A549 (cell line): ENCODE measurements around the gene ALDH4A1. TPM values are rescaled to one million over a fixed set of nuclear protein-coding genes. Genes with fewer than 3 reads are reported as not detected.

Source experiments
- ATAC-seq, 2 experiments: fragments of 200-7000 bp in 1 of 2; fragments of >200 bp in 1 of 2; cut with Nextera tagmentation in 1 of 2; cut with Tn5 transposase in 1 of 2; 3 replicates each; pipeline versions ENCODE4 v1.8.0 to v1.9.1; 2018 to 2020; ENCODE audit warnings: mild to moderate bottlenecking in 1 of 2, moderate library complexity in 1 of 2
- CTCF ChIA-PET: fragments of 300-600 bp; sonication (Branson Sonifier 250); formaldehyde crosslinking; extraction: SDS; loops from one replicate; lab custom pipeline; 2021; ENCODE audit warnings: antibody characterized with exemption, inconsistent platforms; lab: Yijun Ruan, JAX
- POLR2A ChIA-PET: fragments of 350-600 bp; formaldehyde crosslinking; extraction: SDS; loops from one replicate; lab custom pipeline; 2021; ENCODE audit warnings: antibody characterized with exemption, inconsistent platforms; lab: Yijun Ruan, JAX
- DNase-seq, 2 experiments: peaks; one replicate each; pipeline versions ENCODE4 v3.0.0 to v3.0.0-alpha.2; 2011 to 2016; ENCODE audit warnings: low read depth in 1 of 2, low spot score in 1 of 2
- FAIRE-seq: peaks from 2 replicates; lab custom pipeline; 2011; peaks lifted over from hg19 to GRCh38; lab: Jason Lieb, UNC
- H3K27ac ChIP-seq, 2 experiments: fragments of >200 bp; sonication (Bioruptor Twin); formaldehyde crosslinking; 3 replicates each; pipeline ENCODE4 v1.5.1; 2016 to 2017
- H3K4me1 ChIP-seq: fragments of >200 bp; sonication (Bioruptor Twin); formaldehyde crosslinking; 3 replicates; pipeline ENCODE4 v1.6.1; 2016
- H3K4me2 ChIP-seq: fragments of >200 bp; sonication (Bioruptor Twin); formaldehyde crosslinking; 3 replicates; pipeline ENCODE4 v1.6.1; 2016
- H3K4me3 ChIP-seq: fragments of >200 bp; sonication (Bioruptor Twin); formaldehyde crosslinking; 3 replicates; pipeline ENCODE4 v1.5.1; 2016
- H3K9me3 ChIP-seq: fragments of >200 bp; sonication (Bioruptor Twin); formaldehyde crosslinking; 3 replicates; pipeline ENCODE4 v1.6.1; 2016
- BHLHE40 ChIP-seq: IDR thresholded peaks from 2 replicates; pipeline ENCODE4 v1.6.1; 2012; ENCODE audit warnings: low read depth, low read length, inconsistent platforms
- CBX2 ChIP-seq: fragments of 200-600 bp; sonication (generic); IDR thresholded peaks from 2 replicates; pipeline ENCODE4 v1.6.1; 2016; ENCODE audit warnings: low read depth, mild to moderate bottlenecking, borderline replicate concordance
- CHD2 ChIP-seq: fragments of 150-350 bp; IDR thresholded peaks from 2 replicates; pipeline ENCODE4 v1.6.1; 2014; ENCODE audit warnings: low read length; ENCODE audit not compliant: partially characterized antibody
- CHD4 ChIP-seq: fragments of 200-600 bp; sonication (generic); IDR thresholded peaks from 2 replicates; pipeline ENCODE4 v1.6.1; 2016; ENCODE audit warnings: antibody characterized with exemption, mild to moderate bottlenecking, borderline replicate concordance
- EHF ChIP-seq: fragments of 250-450 bp; sonication (Bioruptor Pico); IDR thresholded peaks from 2 replicates; pipeline ENCODE4 v1.5.0; 2020; ENCODE audit warnings: mild to moderate bottlenecking
- EHMT2 ChIP-seq: fragments of 200-600 bp; sonication (generic); IDR thresholded peaks from 2 replicates; pipeline ENCODE4 v1.6.1; 2016; ENCODE audit warnings: antibody characterized with exemption, low read depth, mild to moderate bottlenecking, moderate library complexity
- EP300 ChIP-seq, 2 experiments: fragments of >200 bp; sonication (Bioruptor Twin); formaldehyde crosslinking; IDR thresholded peaks; 2 replicates in 1 of 2; 3 replicates in 1 of 2; pipeline ENCODE4 v1.6.1; 2016 to 2017
- ESRRA ChIP-seq: fragments of 150-350 bp; IDR thresholded peaks from 2 replicates; pipeline ENCODE4 v1.6.1; 2014; ENCODE audit warnings: mild to moderate bottlenecking, low read length, borderline replicate concordance
- FOSB ChIP-seq: fragments of 250-450 bp; sonication (Bioruptor Pico); IDR thresholded peaks from 2 replicates; pipeline ENCODE4 v1.5.0; 2020; ENCODE audit warnings: mild to moderate bottlenecking, moderate library complexity
- FOSL2 ChIP-seq, 2 experiments: fragments of 450-650 bp in 1 of 2; fragments of >200 bp in 1 of 2; sonication (Bioruptor Twin) in 1 of 2; formaldehyde crosslinking; IDR thresholded peaks; 2 replicates each; pipeline versions ENCODE4 v1.5.0 to v1.6.1; 2016 to 2020; ENCODE audit warnings: mild to moderate bottlenecking in 1 of 2, moderate library complexity in 1 of 2
- GATA3 ChIP-seq: IDR thresholded peaks from 2 replicates; pipeline ENCODE4 v1.6.1; 2012; ENCODE audit warnings: borderline replicate concordance
- HOXB5 ChIP-seq: fragments of 250-450 bp; sonication (Bioruptor Pico); IDR thresholded peaks from 2 replicates; pipeline ENCODE4 v1.5.0; 2020; ENCODE audit warnings: mild to moderate bottlenecking, moderate library complexity
- JUNB ChIP-seq: fragments of >200 bp; sonication (Bioruptor Twin); formaldehyde crosslinking; IDR thresholded peaks from 2 replicates; pipeline ENCODE4 v1.6.1; 2016
- KDM1A ChIP-seq: fragments of 200-600 bp; sonication (generic); IDR thresholded peaks from 2 replicates; pipeline ENCODE4 v1.6.1; 2016; ENCODE audit warnings: low read depth, mild to moderate bottlenecking
- MAZ ChIP-seq: fragments of 150-350 bp; IDR thresholded peaks from 2 replicates; pipeline ENCODE4 v1.6.1; 2014; ENCODE audit warnings: antibody characterized with exemption, low read depth, low read length, borderline replicate concordance
- MYC ChIP-seq: IDR thresholded peaks from 2 replicates; pipeline ENCODE4 v1.6.1; 2012; ENCODE audit warnings: mild to moderate bottlenecking, inconsistent platforms, low read length, improper control_type of control experiment, borderline replicate concordance
- NPAS2 ChIP-seq: fragments of 250-450 bp; sonication (Bioruptor Pico); IDR thresholded peaks from 2 replicates; pipeline ENCODE4 v1.8.0; 2022; ENCODE audit warnings: mild to moderate bottlenecking, moderate library complexity, borderline replicate concordance
- NR3C1 ChIP-seq: fragments of >200 bp; sonication (Bioruptor Twin); formaldehyde crosslinking; IDR thresholded peaks from 3 replicates; pipeline ENCODE4 v1.6.1; 2017
- PHF8 ChIP-seq: fragments of 200-600 bp; sonication (generic); IDR thresholded peaks from 2 replicates; pipeline ENCODE4 v1.6.1; 2016; ENCODE audit warnings: low read depth, mild to moderate bottlenecking, antibody characterized with exemption, moderate library complexity, borderline replicate concordance
- POLR2A ChIP-seq: IDR thresholded peaks from 2 replicates; pipeline ENCODE4 v1.6.1; 2012; ENCODE audit warnings: mild to moderate bottlenecking, low read length
- POLR2AphosphoS2 ChIP-seq: conservative IDR thresholded peaks from 2 replicates; pipeline ENCODE4 v1.6.1; 2012; ENCODE audit warnings: low read length, improper control_type of control experiment, inconsistent platforms
- RAD21 ChIP-seq, 2 experiments: fragments of >200 bp in 1 of 2; sonication (Bioruptor Twin) in 1 of 2; formaldehyde crosslinking in 1 of 2; IDR thresholded peaks in 1 of 2; conservative IDR thresholded peaks in 1 of 2; 2 replicates in 1 of 2; 3 replicates in 1 of 2; pipeline ENCODE4 v1.6.1; 2012 to 2018; ENCODE audit warnings: inconsistent platforms in 1 of 2
- RCOR1 ChIP-seq: fragments of 150-350 bp; IDR thresholded peaks from 2 replicates; pipeline ENCODE4 v1.6.1; 2014; ENCODE audit warnings: antibody characterized with exemption, low read length, low read depth
- RFX5 ChIP-seq: fragments of 450-650 bp; IDR thresholded peaks from 2 replicates; pipeline ENCODE4 v1.7.1; 2014; ENCODE audit warnings: antibody characterized with exemption, mild to moderate bottlenecking, moderate library complexity
- RNF2 ChIP-seq: fragments of 200-600 bp; sonication (generic); IDR thresholded peaks from 2 replicates; pipeline ENCODE4 v1.6.1; 2016; ENCODE audit warnings: low read depth, mild to moderate bottlenecking, antibody characterized with exemption, moderate library complexity, borderline replicate concordance
- WGBS: methylation state at CpG from one replicate; pipeline ENCODE4 v1.1.6; 2017; ENCODE audit errors: missing lambda C conversion rate; 5-methylcytosine and 5-hydroxymethylcytosine counted together
- polyA plus RNA-seq, 4 experiments: library from polyadenylated mRNA; depleted of rRNA in 3 of 4; stranded (reverse); fragments of >200 nt; fragmentation: RNase III in 1 of 4; extraction: RNeasy Plus Mini Kit Qiagen cat#74134 plus additional on column Dnase treatment in 1 of 4; gene quantifications; 2 replicates in 3 of 4; 3 replicates in 1 of 4; pipeline ENCODE4 v1.2.3, GENCODE V29; 2011 to 2017
- TF ChIP-seq, protein P1 (sequence below): fragments of 250-450 bp; sonication (Bioruptor Pico); IDR thresholded peaks from 2 replicates; pipeline ENCODE4 v1.5.0; 2020; ENCODE audit warnings: low read depth, mild to moderate bottlenecking, moderate library complexity
- TF ChIP-seq, protein P2 (sequence below): fragments of >200 bp; sonication (Bioruptor Twin); formaldehyde crosslinking; IDR thresholded peaks from 3 replicates; pipeline ENCODE4 v1.6.1; 2016

Gene ALDH4A1
- polyA plus RNA-seq, 2 of the 4 experiments (the other 2 are of a cell fraction): 9.4 to 15.4 TPM

DNA sequence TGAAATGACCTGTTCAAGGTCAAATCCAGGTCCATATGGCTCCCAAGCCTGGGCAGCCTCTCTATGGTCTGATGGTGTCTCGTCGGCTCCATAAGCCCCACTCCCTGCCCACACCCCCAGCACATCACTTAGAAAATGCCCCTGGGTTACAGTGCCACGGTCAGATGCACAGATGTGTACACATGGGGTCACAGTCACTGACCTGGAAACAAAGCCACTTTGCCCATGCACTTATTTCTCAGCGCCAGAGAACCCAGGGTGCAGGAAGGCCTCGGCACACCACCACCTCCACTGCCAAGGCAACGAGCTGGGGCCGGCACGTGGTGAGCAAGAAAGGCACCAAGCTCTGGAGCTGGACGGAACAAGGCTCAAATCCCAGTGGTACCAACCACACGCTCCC, 29.4 kb upstream of the ALDH4A1 start:
- no peak for ATAC-seq
- H3K4me2 ChIP-seq: no peak overlapping the region
- TF ChIP-seq RFX5 (no peak), KDM1A (no peak), NR3C1 (no peak)
- 0 out of 6 replicates have a peak overlapping the region, but pooled peaks of 1 of the 2 experiments have one; percentile 57 for H3K27ac ChIP-seq
- POLR2A ChIA-PET: no interaction called here
- H3K4me3 ChIP-seq: no peak overlapping the region
- 77% methylated on average over 9 of the region's 10 CpGs for whole genome bisulfite sequencing
- H3K4me1 ChIP-seq: peaks cover 65% of the 10 kb centered on the region
- DNase-seq: no peak
- CTCF ChIA-PET: interaction anchor here (0.6 to 1.0 kb wide), 2 partner anchors 24 to 86 kb away, joined by 3 read pairs; no protein-coding TSS in a partner anchor
- no peak for FAIRE-seq
- H3K9me3 ChIP-seq: no peaks in the 10 kb centered on the region

DNA sequence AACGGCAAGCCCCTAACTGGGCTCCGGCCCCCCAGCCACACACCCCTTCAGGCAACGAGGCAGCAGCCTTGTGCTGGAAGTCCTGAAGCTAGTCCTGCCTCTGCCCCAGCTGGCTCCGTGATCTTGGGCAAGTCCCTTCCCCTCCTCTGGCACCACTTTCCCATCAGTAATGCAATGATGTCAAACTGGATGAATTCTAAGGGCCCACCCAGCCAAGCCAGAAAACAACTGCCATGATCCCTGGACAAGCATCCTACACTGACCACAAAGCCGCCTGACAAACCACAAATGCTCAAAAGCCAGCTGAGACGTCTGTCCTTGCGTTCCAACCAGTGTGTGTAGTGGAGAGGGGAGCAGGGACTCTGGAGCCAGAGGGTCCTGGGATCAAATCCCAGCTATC, 27.3 kb upstream of the ALDH4A1 start:
- FAIRE-seq (no peak), ATAC-seq (no peak), DNase-seq (no peak)
- H3K9me3 ChIP-seq: no peaks in the 10 kb centered on the region
- TF ChIP-seq, protein P1, sequence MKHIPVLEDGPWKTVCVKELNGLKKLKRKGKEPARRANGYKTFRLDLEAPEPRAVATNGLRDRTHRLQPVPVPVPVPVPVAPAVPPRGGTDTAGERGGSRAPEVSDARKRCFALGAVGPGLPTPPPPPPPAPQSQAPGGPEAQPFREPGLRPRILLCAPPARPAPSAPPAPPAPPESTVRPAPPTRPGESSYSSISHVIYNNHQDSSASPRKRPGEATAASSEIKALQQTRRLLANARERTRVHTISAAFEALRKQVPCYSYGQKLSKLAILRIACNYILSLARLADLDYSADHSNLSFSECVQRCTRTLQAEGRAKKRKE (CRISPR knock-in tag): no peak
- no peak for TF ChIP-seq ESRRA
- TF ChIP-seq BHLHE40: no peak
- no peak for TF ChIP-seq EHMT2
- no peak for TF ChIP-seq CHD2
- TF ChIP-seq EHF (CRISPR knock-in tag): no peak
- TF ChIP-seq MAZ: no peak
- no peak for TF ChIP-seq RCOR1
- no peak for TF ChIP-seq FOSB (CRISPR knock-in tag)
- no peak for TF ChIP-seq POLR2A
- TF ChIP-seq, protein P2, sequence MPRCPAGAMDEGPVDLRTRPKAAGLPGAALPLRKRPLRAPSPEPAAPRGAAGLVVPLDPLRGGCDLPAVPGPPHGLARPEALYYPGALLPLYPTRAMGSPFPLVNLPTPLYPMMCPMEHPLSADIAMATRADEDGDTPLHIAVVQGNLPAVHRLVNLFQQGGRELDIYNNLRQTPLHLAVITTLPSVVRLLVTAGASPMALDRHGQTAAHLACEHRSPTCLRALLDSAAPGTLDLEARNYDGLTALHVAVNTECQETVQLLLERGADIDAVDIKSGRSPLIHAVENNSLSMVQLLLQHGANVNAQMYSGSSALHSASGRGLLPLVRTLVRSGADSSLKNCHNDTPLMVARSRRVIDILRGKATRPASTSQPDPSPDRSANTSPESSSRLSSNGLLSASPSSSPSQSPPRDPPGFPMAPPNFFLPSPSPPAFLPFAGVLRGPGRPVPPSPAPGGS: no peak
- no peak for TF ChIP-seq HOXB5 (CRISPR knock-in tag)
- TF ChIP-seq FOSL2 (IDR thresholded peaks at IDR 0.05): no peak
- TF ChIP-seq FOSL2 (CRISPR knock-in tag; IDR thresholded peaks at IDR 0.05): no peak
- TF ChIP-seq MYC: no peak
- no peak for TF ChIP-seq RNF2
- TF ChIP-seq EP300 (IDR thresholded peaks at IDR 0.05): no peak
- TF ChIP-seq NPAS2 (CRISPR knock-in tag): no peak
- TF ChIP-seq GATA3: no peak
- TF ChIP-seq PHF8: no peak
- no peak for TF ChIP-seq RAD21 (conservative IDR thresholded peaks at IDR 0.05 in 1 of 2, IDR thresholded peaks at IDR 0.05 in 1 of 2)
- ChIA-PET POLR2A (no interaction called here), CTCF (interaction anchor here (0.7 to 2.5 kb wide), 4 partner anchors 16 to 166 kb away, joined by 3 to 14 read pairs (median 4); no protein-coding TSS in a partner anchor)
- peaks cover 72% of the 10 kb centered on the region for H3K4me1 ChIP-seq
- no peak overlapping the region for H3K4me2 ChIP-seq
- peak overlapping the region in 1 of 2 experiments; percentile 94; a peak in 2 of 6 replicates for H3K27ac ChIP-seq
- 86% methylated on average over 3 of the region's 7 CpGs for WGBS
- H3K4me3 ChIP-seq: no peak overlapping the region

DNA sequence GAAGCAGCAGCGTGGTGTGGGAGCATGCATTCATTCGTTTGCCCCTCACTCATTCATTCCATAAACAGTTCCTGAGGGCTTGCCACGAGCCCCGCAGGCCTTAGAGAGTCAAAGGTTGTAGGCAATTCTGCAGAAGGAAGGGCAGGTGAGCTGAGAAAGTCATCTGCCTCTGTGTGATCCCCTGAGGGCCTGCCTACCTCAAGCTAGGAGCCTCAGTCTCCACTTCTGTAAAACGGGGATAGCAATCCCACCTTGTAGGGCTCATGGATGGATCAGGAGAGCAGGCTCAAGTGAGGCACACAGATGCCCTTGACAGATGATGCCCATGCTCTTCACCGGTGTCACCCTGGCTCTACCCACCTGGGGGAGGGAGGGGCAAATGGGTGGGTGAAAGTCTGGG, 26.6 kb upstream of the ALDH4A1 start:
- H3K4me1 ChIP-seq: peaks cover 79% of the 10 kb centered on the region

More for the DNA sequence above, 26.6 kb upstream of the ALDH4A1 start:
- ChIA-PET POLR2A (no interaction called here), CTCF (interaction anchor here (2.5 to 8.8 kb wide), 2 partner anchors 16 kb away, joined by 14 to 77 read pairs; no protein-coding TSS in a partner anchor)
- FAIRE-seq: no peak
- peak overlapping the region in 1 of 2 experiments; percentile 94; a peak in 3 of 6 replicates for H3K27ac ChIP-seq
- no peaks in the 10 kb centered on the region for H3K9me3 ChIP-seq
- DNase-seq: no peak
- H3K4me2 ChIP-seq: no peak overlapping the region
- no peak for ATAC-seq
- H3K4me3 ChIP-seq: no peak overlapping the region
- TF ChIP-seq FOSB (CRISPR knock-in tag) (no peak), POLR2AphosphoS2 (no peak), POLR2A (no peak), JUNB (no peak), CHD4 (no peak), RCOR1 (no peak), CBX2 (no peak)
- 88% methylated on average over 5 of the region's 6 CpGs for WGBS
